Activated T-cell treated with anti-CD3 and anti-CD28 coated beads, Interleukin-2, amount 50 U/mL, for 1 hour (primary cell): ENCODE data around the gene TMC6.
A peak's percentile ranks its signal among the peaks of the same experiment; 100 is the strongest.
"Not testable (repeated sequence)": the region's sequence is repeated elsewhere in the genome, so short reads cannot be mapped to it uniquely, and the experiment has no call there.

ENCODE experiments used
- DNase-seq: peaks from one replicate; pipeline ENCODE4 v3.0.0-alpha.2; 2020

Gene TMC6

DNA sequence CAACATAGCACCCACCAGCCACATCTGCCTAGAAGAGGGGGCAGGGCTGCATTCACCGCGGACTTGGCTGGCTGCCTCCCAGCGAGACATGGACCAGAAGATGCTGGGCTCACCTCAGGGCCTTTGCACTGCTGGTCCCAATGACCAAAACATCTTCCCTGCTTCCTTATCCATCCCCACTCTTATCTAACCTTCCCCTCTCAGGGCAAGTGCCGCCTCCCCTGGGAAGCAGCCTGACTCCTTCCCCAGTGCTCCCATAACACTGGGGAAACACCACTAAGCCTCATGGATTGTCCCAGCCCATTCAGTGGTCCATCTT, 5.7 kb downstream of the TMC6 start:
- DNase-seq, result no peak

DNA sequence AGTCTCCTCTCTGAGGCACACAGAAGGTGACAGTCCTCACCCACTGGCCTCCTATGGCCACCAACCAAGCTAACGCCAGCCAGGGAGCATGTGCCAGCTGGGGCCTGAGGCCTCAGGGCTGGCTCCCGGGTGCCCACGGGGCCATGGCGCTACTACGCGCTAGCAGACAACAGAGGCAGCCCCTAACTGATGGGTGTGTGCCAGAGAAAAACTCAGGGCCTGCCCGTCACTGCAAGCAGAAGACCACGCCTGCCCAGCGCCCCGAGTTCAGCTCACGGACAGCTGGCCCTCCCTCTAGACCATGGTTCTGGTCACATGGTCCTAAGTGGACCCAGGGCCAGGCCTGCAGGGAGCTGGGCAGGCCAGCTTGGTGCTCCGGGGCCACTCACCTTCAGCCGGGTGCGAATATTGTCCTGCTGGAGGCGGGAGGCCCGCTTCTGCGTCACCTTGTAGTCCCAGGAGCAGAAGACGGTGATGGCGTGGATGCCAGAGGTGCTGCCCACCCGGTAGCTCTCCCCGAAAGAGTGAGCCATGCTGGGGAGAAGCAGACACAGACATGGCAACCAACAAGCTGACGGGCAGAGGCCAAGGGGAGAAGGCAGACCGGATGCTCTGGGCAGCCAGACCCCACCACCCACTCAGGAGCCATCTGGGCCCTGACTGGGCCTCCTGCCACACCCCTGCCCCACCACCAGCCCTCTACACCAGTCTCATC, 6.2 kb downstream of the TMC6 start:
- DNase-seq, result no peak

DNA sequence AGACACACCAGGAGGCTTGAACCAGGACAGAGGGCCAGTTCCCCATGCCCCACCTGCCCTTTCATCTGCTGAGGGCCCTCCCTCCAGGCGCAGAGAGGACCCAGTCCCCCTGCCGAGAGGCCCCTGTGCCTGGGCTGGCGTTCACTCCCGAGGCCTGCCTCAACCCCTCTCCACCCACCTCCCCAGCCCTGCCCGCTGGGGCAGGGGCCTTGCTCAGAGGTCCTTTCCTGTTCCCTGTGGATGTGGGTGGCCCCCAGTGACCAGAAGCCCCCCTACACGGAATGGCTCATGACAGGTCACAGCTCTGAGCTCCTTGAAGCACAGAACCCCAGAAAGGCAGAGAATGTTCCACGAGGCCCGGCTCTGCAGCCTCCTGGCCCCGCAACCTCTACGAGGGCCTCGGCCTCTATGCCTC, 6.7 kb downstream of the TMC6 start:
- DNase-seq, result peak; percentile 54

DNA sequence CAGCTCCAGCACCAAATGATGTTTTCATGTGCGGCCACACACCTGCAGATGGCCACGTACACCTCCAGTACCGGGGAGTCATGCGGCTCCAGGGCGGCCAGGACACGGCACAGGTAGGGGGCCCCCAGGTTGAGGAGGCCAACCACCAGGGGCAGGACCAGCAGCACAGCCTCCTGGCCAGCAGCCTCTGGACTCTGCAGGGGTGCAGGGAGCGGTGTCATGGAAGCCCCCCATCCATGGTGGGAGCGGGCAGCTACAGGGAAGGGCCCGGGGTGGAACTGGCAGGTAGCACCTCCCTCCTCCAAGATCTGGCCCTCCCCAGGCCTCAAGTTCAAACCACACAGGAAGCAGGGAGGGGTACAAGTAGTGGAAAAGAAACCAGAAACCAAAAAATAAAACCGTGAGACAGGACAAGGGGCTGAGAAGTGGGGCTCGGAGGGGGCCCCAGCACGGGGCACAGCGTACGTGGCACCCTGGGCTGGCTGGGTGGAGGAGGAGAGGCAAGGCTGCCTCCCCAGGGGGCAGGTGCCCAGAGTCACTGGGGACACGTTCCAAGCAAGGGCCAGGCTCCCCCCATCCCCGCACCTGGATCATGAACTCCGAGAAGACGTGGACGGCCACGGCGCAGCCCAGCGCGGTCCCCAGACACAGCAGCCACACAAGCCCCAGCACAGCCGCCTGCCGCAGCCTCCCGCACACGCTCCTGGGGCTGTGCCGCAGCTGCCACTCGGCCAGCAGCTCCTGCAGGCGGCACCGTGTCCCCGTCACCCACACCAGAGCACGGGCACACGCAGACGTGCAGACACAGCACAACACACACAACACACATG, 7.4 kb downstream of the TMC6 start:
- DNase-seq, result peak; percentile 64

DNA sequence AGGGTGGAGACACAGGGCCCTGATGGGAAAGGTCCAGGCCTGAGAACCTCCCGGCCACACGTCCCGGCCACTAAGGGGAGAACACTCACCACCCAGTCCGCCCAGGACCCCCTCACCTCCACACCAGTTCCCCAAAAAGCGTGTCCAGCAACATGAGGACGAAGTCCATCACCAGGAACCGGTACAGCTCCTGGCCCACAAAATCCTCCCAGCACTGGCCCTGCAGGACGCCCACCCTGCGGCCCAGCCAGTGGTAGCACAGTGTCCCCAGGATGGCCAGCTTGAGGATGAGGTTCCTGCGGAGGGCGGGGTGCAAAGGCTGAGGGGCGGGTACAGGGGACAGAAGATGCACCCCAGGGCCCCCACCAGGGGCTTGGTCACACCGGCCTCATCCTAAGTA, 8.0 kb downstream of the TMC6 start:
- no peak for DNase-seq

DNA sequence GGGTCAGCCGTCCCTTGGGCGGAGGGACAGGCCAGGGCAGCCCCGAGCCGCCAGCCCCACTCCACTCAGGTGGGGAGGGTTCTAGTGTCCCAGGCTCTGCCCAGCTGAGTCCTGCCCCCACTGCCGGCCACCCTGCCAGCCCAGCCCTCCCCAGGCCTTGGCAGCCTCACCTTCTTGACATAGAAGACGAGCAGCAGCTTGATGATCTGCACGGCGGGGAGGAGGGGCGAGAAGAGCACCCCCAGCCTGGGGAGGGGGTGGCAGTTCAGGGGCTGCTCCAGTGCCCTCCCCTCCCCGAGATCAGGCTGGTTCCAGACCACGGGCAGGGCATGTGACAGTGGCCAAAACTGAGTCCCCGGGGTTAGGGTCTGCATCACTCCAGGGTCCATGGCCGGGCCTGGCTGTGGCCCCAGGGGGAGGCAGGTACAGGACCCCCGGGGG, 9.7 kb downstream of the TMC6 start:
- DNase-seq, result peak; percentile 20

DNA sequence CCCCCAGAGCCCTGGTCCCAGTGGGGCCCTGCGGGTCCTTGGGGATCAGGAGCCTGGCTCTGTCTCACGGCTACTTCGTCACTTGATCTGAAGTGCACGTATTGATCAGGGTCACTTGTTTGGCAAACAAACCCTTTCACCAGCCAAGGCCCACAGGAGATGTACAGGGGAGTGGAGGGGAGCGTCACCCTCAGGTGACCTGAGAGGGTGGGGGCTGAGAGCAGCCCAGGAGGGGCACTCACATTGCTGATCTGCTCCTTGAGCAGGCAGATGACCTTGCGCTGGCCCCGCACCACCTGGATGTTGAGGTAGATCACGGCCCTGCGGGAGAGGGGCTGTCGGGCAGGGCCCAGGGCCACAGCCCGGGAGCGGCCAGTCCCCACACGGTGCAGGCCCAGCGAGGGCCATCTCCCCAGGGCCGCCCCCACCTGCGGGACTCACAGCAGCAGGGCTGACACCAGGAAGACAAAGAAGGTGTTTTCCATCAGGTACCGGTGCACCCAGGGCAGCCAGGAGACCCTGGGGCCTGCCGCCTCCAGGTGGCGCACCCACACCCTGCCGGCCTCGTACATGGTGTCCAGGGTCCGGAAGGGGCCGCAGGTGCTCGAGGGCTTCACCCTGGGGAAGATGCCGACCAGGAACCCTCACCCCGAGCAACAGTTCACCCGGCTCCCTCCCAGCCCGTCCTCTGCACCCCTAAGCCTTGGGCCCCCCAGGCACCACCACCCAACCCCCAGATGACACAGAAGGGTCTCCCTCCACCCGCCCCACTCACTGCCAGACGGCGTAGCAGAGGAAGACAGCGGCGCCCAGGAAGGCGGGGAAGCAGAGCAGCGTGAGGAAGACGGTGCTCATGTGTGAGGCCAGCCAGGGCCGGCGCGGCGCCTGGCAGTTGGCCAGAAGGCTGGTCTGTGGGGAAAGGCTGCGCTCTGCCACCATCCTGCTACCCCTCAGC, 11.3 kb downstream of the TMC6 start:
- peak; percentile 56 for DNase-seq

DNA sequence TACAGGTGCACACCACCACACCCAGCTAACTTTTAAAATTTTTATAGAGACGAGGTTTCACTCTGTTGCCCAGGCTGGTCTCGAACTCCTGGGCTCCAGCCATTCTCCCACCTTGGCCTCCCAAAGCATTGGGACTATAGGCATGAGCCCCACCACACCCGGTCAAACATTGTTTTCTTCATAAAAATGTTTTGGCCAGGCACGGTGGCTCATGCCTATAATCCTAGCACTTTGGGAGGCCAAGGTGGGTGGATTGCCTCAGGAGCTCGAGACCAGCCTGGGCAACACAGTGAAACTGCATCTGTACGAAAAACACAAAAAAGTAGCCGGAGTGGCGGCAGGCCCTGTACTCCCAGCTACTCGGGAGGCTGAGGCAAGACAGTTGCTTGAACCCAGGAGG, 12.1 kb downstream of the TMC6 start:
- peak; percentile 17 for DNase-seq

DNA sequence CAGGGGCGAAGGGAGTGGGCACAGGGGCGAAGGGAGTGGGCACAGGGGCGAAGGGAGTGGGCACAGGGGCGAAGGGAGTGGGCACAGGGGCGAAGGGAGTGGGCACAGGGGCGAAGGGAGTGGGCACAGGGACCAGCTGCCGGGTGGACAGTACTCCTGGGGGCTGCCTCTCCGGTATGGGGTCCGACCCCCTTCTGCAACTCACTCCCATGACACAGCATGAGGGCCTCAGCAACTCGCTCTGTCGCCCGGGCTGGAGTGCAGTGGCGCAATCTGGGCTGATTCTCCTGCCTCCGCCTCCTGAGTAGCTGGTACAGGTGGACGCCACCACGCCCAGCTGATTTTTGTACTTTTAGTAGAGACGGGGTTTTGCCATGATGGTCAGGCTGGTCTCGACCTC, 12.8 kb downstream of the TMC6 start:
- DNase-seq, result not testable (repeated sequence)

DNA sequence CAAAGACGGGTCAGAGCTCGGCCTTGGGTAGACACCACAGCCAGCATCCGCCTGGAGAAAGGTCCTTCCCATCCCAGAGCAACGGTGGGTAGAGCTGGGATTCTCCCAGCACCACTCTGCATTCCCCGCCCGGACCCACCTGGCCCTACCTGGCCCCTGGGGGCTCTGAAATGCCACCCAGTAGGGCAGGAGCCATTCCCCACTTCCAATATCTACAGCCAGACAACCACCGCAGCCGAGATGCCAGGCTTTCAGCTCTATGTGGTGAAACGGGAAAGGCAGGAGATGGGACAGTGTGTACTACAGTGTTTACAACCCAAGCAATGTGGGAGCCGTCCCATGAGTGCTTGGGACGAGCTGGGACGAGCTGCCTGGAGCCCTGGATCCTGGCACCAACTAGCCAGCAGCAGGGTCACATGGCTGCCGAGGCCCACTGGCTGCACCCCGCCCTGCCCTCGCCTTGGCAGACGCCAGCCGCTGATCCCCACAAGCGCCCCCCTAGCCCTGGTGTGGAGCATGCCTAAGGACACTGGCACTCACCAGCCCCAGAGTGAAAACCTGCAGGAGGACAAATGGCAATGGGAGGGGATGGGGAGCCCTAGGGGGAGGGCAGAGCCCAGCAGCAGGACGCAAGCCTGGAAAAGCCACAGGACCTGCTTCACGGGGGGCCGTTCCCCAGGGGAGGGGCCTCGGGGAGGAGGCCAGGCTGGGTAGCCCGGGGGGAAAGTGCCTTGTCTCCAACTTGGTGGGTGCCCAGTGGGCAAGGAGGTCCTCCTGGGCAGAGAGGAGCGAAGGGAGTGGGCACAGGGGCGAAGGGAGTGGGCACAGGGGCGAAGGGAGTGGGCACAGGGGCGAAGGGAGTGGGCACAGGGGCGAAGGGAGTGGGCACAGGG, 13.5 kb downstream of the TMC6 start:
- peak; percentile 17 for DNase-seq

DNA sequence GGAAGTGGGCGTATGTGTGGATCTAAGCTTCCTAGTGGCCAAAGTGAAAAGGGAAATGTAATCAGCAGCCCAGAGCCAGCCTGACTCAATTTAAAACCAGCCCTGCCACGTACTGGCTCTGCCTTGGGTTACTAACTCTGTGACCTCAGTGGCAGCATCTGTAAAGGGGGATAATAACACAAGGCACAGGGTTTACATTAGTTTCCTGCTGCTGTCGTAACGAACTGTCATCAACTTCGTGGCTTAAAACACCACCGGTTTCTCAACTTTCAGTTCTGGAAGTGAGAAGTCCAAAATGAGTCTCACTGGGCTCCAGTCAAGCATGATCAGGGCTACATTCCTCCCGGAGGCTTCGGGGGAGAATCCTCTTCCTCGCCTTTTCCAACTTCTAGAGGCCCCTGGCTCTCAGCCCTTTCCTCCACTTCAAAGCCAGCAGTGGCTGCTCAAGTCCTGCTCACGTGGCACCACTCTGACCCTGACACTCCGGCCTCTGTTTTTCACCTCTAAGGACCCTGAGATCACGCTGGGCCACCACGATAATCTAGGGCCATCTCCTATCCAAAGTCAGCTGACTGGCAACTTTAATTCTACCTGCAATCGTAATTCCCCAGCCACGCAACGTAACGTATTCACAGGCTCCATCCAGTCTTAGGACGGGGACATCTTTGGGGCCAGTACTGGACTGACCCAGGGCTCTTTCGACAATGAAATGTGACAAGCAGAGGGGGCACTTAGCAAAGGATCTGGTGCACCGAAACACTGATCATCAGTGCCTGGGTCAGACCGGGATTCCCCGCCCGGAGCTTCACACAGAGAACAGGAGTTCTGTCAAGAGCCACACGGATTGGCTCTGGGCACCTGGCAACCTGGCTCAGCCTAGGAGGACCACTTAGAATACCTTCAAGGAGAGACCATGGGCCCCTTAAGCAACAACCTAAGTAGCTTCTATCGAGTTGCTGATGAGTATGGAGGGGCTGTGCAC, 14.5 kb downstream of the TMC6 start:
- peak; percentile 27 for DNase-seq

DNA sequence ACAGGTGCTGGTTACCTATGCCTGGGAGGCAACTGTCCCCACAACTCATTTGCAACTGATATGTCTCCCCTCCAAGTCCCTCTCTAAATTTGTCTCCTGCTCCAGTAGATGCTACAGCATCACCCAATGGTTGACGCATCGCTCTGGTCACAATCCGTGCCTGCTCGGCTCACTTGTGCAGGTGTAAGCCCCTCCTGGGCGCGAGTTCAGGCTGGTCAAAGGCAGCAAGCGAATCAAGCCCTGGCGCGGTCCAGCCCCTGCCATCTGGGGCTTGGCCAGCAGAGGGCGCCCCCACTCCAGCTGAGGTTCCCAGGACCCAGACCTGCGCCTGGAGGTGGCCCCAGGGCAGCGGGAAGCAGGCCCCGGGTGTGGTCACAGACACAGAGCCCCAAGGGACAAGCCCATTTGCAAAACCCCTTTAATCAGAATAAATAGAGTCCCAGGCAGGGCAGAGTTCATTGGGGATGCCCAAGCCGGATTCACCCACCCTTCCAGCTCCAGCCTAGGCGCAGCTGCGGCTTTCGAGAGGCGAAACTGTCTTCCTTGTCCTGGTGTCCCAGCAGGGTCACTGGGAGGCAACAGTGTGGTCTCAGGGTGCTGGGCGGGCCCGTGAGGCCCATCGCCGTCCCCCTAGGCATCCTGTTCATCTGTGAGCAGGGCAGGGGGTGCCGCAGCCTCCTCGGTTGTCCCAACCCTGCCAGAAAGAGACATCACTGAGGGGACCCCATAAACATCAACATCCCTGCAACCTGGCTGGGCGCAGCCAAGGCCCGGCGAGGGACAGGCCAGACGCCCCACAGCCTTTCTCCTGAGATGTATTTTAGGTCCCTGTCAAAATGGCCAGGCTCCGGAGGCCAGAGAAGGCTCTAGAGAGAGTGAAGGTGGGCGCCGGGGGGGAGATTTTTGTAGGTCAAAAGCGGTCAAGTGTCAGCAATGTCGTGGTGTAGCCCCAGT, 15.8 kb downstream of the TMC6 start:
- peak; percentile 88 for DNase-seq

DNA sequence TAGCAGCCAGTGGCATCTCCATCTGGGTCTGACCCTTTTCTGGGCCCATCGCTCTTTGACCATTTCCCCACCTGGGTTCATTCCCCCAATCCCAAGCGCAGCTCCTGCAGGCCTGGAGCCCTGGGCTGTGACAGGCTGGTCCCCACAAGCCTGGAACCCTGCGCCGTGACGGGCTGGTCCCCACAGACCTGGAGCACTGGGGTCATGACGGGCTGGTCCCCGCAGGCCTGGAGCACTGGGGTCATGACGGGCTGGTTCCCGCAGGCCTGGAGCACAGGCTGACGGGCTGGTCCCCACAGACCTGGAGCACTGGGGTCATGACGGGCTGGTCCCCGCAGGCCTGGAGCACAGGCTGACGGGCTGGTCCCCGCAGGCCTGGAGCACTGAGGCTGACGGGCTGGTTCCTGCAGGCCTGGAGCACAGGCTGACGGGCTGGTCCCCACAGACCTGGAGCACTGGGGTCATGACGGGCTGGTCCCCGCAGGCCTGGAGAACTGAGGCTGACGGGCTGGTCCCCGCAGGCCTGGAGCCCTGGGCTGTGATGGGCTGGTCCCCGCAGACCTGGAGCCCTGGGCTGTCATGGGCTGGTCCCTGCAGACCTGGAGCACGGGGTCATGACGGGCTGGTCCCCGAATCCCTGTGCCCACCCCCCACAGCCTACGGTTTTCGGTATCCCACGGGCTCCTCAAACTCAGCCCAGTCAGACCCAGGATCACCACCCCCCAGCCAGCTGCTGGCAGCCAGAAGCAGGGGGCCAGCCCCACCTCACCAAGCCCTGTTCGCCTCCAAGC, 16.6 kb downstream of the TMC6 start:
- DNase-seq, result peak; percentile 19

DNA sequence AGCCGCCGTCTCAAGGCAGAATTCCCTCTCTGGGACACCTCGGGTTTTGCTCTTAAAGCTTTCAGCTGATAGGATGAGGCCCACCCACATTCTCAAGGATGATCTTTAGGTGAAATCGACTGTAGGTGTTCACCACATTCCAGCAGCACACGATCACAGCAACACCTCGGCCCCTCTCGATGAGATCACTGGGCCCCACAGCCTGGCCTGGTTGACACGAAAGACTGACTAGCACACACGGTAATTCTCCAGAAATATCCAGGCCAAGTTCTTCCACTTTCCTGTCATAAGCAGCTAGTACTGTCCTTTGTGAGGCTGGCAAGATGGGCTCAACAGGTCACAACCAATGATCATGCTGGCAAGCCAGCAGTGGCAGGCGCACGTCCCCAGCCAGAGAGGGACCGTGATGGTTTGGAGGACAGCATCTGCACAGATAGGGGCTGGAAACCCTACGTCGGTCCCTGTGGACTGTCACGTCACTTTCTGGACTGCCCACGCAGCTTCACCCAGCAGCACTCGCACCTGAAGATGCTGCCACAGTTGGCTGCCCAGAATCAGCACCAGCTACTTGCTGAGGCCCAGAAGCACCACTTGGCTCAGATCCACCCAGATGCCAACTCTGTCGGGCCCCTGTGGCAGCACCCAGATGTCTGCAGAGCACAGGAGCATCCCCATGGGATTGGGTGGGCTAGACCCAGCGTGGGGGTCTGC, 17.4 kb downstream of the TMC6 start:
- DNase-seq, result peak; percentile 20

DNA sequence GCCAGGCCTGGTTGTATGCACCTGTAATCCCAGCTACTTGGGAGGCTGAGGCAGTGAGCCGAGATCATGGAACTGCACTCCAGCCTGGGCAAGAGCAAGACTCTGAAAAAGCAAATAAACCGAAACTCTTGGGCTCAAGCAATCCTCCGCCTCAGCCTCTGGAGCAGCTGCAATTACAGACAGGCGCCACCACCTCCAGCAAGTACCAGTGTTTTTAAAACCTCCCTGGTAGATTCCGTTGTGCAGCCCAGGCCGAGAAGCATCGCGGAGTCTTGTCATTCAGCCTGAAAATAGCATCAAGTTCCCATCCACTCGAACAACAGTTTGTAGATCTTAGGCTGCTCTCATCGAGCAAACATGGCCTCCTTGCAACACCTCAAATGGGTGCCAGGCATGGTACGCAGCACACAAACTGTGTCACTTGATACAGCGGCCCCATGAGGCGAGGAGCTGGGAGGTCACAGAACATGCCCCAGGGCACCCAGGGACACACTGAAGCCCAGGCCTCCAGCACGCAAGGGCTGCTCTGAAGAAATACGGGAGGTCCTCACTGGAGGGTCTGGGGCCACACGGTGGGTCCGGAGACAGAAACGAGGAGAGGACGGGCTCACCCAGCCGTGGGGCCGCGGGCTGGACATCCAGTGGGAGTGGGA, 18.1 kb downstream of the TMC6 start:
- no peak for DNase-seq

DNA sequence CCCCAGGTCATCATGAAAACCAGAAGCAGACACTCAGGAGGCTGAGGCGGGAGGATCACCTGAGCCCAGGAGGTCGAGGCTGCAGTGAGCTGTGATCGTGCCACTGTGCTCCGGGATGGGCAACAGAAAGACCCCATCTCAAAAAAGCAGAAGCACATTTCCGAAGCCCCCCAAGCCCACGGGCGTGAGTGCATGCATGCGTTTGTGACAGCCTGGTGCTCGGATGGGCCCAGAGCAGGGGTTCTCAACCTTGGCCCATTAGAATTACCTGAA, 19.1 kb downstream of the TMC6 start:
- DNase-seq, result no peak

DNA sequence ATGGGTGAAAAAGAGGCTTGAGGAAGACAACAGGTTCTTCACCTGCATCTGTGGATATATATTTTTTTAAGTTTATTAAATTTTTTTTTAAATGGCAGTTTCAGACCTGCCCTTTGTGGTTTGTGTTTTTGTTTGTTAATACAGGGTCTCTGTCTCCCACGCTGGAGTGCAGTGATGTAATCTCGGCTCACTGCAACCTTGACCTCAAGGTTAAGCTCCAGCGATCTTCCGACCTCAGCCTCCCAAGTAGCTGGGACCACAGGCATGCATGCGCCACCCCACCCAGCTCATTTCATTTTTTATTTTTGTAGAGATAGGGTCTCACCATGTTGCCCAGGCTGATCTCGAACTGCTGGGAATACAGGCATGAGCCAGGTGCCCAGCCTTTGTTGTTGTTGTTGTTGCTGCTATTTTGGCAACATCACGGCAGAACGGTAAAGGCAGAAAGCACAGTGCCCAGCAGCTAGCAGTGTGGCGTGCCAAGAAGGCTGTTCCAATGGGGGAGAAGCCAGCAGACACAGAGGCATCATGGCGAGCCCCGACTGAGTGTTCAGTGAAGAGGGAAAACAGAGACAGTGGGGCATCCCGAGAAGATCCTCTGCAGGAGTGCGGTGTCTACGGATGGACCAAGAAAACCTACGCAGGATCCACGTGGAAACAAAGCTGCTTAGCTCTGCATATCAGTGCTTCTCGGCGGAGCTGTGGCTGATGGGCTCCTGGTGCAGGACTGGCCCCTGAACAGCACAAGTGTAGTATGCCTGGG, 19.6 kb downstream of the TMC6 start:
- no peak for DNase-seq
